ENCODE data around the gene SLC26A6.

The SLC26A6 gene

DNA sequence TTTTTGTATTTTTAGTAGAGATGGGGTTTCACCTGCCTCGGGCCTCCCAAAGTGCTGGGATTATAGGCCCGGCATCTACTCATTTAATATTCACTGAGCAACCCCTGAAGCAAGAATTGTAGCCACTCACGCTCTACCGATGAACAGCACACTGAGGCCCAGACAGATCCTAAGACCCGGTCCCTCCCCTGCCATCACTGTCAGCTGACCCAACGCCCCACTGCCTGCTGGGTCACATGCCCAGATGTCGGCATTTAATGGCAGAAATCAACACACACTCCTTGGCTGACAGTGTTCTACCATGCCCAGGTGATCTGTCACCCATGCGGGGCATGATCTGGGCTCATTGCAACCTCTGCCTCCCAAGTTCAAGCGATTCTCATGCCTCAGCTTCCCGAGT lies 10.5 kb downstream of the SLC26A6 start:
- TF ChIP-seq, protein P1, sequence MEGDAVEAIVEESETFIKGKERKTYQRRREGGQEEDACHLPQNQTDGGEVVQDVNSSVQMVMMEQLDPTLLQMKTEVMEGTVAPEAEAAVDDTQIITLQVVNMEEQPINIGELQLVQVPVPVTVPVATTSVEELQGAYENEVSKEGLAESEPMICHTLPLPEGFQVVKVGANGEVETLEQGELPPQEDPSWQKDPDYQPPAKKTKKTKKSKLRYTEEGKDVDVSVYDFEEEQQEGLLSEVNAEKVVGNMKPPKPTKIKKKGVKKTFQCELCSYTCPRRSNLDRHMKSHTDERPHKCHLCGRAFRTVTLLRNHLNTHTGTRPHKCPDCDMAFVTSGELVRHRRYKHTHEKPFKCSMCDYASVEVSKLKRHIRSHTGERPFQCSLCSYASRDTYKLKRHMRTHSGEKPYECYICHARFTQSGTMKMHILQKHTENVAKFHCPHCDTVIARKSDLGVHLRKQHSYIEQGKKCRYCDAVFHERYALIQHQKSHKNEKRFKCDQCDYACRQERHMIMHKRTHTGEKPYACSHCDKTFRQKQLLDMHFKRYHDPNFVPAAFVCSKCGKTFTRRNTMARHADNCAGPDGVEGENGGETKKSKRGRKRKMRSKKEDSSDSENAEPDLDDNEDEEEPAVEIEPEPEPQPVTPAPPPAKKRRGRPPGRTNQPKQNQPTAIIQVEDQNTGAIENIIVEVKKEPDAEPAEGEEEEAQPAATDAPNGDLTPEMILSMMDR (IDR thresholded peaks at IDR 0.05; ENCODE audit: low read length, missing control alignments): no peak
- H3K4me3 ChIP-seq (replicated peaks; ENCODE audit: low read depth, low read length): no peak overlapping the region
- no peak for DNase-seq (ENCODE audit: low read depth)

DNA sequence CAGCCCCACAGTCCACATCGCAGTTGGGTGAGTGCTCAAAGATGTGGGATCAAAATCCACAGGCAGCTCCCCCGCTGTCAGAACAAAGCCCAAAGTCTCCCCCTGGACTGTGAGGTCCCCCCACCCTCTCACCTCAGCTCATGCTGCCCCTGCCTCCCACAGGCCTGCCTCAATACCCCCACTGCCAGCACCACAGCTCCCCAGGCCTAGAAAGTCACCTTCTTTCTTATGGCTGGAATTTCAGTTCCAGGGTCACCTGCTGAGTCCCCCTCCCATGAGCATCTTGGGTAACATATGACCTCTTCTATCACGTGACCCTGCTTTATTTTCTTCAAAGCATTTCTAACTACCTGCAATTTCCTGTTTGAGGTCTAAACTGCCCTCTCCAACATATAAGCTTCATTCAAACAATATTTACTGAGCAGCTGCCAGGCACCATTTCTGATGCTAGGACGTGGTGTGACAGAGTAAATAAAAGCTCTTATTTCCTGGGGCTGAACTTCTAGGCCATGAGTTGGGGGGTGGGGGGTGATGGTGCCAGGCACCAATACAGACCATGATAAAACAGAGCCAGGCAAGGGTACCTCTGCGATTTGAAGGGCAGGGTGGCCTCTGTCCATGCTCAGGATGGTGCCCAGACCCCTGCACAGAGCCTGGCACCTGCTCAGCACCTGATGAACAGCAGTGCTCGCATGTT lies 11.3 kb downstream of the SLC26A6 start:
- H3K4me3 ChIP-seq (replicated peaks; ENCODE audit: low read depth, low read length): no peak overlapping the region
- DNase-seq (ENCODE audit: low read depth): no peak
- TF ChIP-seq, protein P1 (IDR thresholded peaks at IDR 0.05; ENCODE audit: low read length, missing control alignments): no peak

DNA sequence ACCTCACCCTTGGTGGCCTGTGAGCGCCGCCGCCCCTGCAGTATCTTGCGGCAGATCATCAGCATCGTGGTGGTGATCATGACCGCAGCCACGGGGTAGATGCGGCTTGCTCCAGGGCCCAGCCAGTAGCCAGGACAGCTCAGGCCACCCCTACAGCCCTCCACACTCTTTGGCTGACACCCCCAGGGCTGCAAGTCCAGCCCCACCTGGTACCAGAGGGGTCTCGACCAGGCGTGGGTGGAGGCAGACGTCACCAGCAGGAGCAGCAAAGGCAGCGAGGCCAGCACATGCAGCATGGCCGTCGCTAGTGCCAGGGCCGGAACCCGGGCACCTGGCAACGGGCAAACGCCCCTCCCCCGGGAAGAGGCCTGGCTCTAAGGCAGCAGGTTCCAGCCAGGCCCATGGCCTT lies 13.8 kb downstream of the SLC26A6 start, which contains the start of gene TMEM89:
Gene TMEM89 (minus strand): TSS at position 309 of the 409 bp plus-strand sequence. CDS start 13 bp downstream, at position 296.
- TF ChIP-seq, protein P1 (IDR thresholded peaks at IDR 0.05; ENCODE audit: low read length, missing control alignments): no peak
- DNase-seq (ENCODE audit: low read depth): no peak
- H3K4me3 ChIP-seq (replicated peaks; ENCODE audit: low read depth, low read length): no peak within 1 kb of the TSS

DNA sequence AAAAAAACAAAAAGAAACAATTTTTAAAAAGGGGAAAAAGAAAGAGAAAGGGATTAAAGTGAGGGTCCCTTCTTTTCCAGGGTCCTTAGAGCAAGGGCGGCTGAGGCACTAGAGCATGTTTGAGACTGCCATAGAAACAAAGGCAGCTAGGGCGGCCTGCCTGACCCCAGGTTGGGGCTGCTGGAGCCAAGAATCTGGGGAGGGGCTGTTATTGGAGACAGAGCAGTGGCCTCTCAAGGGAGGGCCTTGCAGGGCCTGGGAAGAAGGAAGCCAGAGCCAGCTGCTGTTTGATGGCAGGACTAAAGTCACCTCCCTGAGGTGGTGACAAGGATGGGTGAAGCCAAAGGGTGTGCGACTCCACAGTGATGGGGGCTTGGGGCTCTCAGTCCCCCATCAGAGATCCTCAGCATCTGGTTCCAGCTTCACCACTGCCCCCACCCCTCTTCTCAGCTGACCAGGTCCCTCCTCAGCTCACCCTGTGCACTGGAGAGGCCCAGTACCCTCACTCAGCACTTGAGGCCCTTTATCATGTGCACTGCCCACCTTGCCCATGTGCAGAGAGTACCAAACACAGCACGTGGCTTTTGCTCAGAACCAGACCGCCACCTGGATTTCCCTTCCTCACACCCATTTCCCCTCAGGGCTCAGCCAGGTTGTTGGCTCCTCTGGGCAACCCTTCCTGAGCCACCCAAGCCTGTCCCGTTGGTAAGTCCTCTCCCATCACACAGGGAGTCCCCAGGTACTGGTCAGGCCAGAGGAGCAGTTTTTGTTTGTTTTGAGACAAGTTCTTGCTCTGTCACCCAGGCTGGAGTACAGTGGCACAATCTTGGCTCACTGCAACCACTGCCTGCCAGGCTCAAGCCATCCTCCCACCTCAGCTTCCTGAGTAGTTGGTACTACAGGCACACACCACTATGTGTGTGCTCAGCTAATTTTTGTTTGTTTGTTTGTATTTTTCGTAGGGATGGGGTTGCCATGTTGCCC lies 15.4 kb downstream of the SLC26A6 start:
- TF ChIP-seq, protein P1 (IDR thresholded peaks at IDR 0.05; ENCODE audit: low read length, missing control alignments): no peak
- no peak overlapping the region for H3K4me3 ChIP-seq (replicated peaks; ENCODE audit: low read depth, low read length)
- no peak for DNase-seq (ENCODE audit: low read depth)

DNA sequence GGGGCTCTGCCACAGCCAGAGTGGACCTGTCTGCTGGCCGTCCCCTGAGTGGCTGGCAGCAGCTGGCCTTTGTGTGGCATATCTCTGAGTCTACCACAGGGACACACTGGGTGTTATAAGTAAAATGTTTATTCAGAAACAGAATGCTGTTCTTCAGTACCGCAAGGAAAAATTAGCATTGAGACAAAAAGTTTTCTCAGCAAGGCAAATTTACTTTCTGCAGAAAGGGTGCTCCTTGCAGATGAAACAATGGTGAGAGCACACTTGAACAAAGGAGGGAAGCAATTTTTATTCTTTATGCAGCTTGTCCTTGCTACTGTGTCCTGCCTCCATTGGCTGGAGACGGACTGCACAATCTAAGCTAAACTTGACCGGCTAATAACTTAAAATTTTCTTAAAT lies 17.7 kb downstream of the SLC26A6 start:
- no peak overlapping the region for H3K4me3 ChIP-seq (replicated peaks; ENCODE audit: low read depth, low read length)
- no peak for DNase-seq (ENCODE audit: low read depth)
- TF ChIP-seq, protein P1 (IDR thresholded peaks at IDR 0.05; ENCODE audit: low read length, missing control alignments): no peak

DNA sequence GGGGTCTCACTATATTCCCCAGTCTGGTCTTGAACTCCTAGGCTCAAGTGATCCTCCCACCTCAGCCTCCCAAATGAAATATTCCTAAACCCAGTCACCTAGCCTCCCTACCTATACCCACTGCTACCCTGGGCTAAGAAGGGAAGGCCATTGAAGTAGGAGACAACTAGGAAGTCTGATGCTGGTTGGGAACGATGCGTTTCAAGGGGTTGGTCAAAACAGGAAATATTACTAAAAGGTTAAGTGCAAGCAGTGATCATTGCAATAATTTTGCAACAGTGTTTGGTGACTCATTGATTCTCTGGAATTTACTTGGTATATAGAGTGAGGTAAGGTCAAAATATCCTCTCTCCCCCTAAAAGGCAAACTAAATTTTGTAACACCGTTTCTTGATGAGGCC lies 21.2 kb downstream of the SLC26A6 start:
- no peak overlapping the region for H3K4me3 ChIP-seq (replicated peaks; ENCODE audit: low read depth, low read length)
- TF ChIP-seq, protein P1 (IDR thresholded peaks at IDR 0.05; ENCODE audit: low read length, missing control alignments): no peak
- peak; percentile 87 for DNase-seq (ENCODE audit: low read depth)

Data from fibroblast of pulmonary artery (primary cell).